Mesodermal cell (in vitro differentiated cells): Measurements from ENCODE around the gene DNAL1.
"Not testable (repeated sequence)": the region's sequence is repeated elsewhere in the genome, so short reads cannot be mapped to it uniquely, and the experiment has no call there.

Experiments
- H3K27ac ChIP-seq: 2 replicates; pipeline ENCODE4 v1.7.0; 2013; ENCODE audit warnings: mild to moderate bottlenecking, low read depth, low read length, moderate library complexity; ENCODE audit not compliant: severe bottlenecking
- H3K36me3 ChIP-seq: 2 replicates; pipeline ENCODE4 v1.7.1; 2013; ENCODE audit warnings: mild to moderate bottlenecking, low read length, moderate library complexity; ENCODE audit not compliant: control insufficient read depth, insufficient read depth
- H3K4me1 ChIP-seq: one replicate; pipeline ENCODE4 v1.7.1; 2013; ENCODE audit warnings: mild to moderate bottlenecking, low read length; ENCODE audit not compliant: insufficient read depth, control insufficient read depth, poor library complexity, severe bottlenecking
- H3K4me3 ChIP-seq: 2 replicates; pipeline ENCODE4 v1.7.0; 2013; ENCODE audit warnings: low read length, control low read depth, mild to moderate bottlenecking; ENCODE audit not compliant: insufficient read depth, poor library complexity, severe bottlenecking; ENCODE audit errors: extremely low read depth
- H3K9me3 ChIP-seq: 2 replicates; pipeline ENCODE4 v1.7.1; 2013; ENCODE audit warnings: mild to moderate bottlenecking, low read length, moderate library complexity; ENCODE audit not compliant: control insufficient read depth
- WGBS, 2 experiments: methylation state at CpG; one replicate each; pipeline ENCODE4 v1.1.5; 2013; ENCODE audit warnings: missing lambda C conversion rate in 2 of 2; ENCODE audit not compliant: insufficient coverage in 2 of 2; 5-methylcytosine and 5-hydroxymethylcytosine counted together

Gene DNAL1

GRCh38 chr14:73619524-73619923 lies 25.3 kb upstream of the DNAL1 start:
- H3K27ac ChIP-seq = no peak overlapping the region
- H3K9me3 ChIP-seq = no peaks in the 10 kb centered on the region
- no peaks in the 10 kb centered on the region for H3K36me3 ChIP-seq
- H3K4me1 ChIP-seq = no peaks in the 10 kb centered on the region
- no CpG with 5 or more reads among the region's 1 CpG for WGBS, 2 experiments
- no peak overlapping the region for H3K4me3 ChIP-seq

GRCh38 chr14:73620268-73620667 lies 24.5 kb upstream of the DNAL1 start:
- H3K9me3 ChIP-seq = no peaks in the 10 kb centered on the region
- H3K36me3 ChIP-seq = no peaks in the 10 kb centered on the region
- 88 to 94% methylated on average over 10 of the region's 10 CpGs for WGBS, 2 experiments
- H3K4me1 ChIP-seq = no peaks in the 10 kb centered on the region
- H3K27ac ChIP-seq = no peak overlapping the region
- H3K4me3 ChIP-seq = no peak overlapping the region

- Histone ChIP-seq H3K4me1 (no peaks in the 10 kb centered on the region), H3K4me3 (no peak overlapping the region), H3K27ac (no peak overlapping the region), H3K9me3 (no peaks in the 10 kb centered on the region), H3K36me3 (no peaks in the 10 kb centered on the region)
- 91 to 95% methylated on average over 3 to 4 of the region's 4 CpGs for WGBS, 2 experiments
Observed at GRCh38 chr14:73623504-73624054, 21.2 kb upstream of the DNAL1 start.

GRCh38 chr14:73625706-73626105 lies 19.1 kb upstream of the DNAL1 start:
- no peak overlapping the region for H3K4me3 ChIP-seq
- no peaks in the 10 kb centered on the region for H3K9me3 ChIP-seq
- WGBS, 2 experiments = 83 to 100% methylated on average over 1 of the region's 1 CpG
- no peaks in the 10 kb centered on the region for H3K36me3 ChIP-seq
- no peaks in the 10 kb centered on the region for H3K4me1 ChIP-seq
- no peak overlapping the region for H3K27ac ChIP-seq

GRCh38 chr14:73627151-73627558 lies 17.6 kb upstream of the DNAL1 start:
- no peak overlapping the region for H3K4me3 ChIP-seq
- H3K27ac ChIP-seq = no peak overlapping the region
- H3K4me1 ChIP-seq = no peaks in the 10 kb centered on the region
- WGBS, 2 experiments = 80% methylated on average over 1 of the region's 2 CpGs; no CpG with 5 or more reads in 1 of the 2 experiments
- H3K9me3 ChIP-seq = no peaks in the 10 kb centered on the region
- no peaks in the 10 kb centered on the region for H3K36me3 ChIP-seq

- Histone ChIP-seq H3K27ac (no peak overlapping the region), H3K4me1 (peaks cover 4% of the 10 kb centered on the region), H3K4me3 (no peak overlapping the region), H3K9me3 (no peaks in the 10 kb centered on the region), H3K36me3 (no peaks in the 10 kb centered on the region)
- 90 to 95% methylated on average over 8 to 9 of the region's 10 CpGs for WGBS, 2 experiments
Observed at GRCh38 chr14:73630009-73630780, 14.6 kb upstream of the DNAL1 start.

- WGBS, 2 experiments = 19 to 20% methylated on average over 39 to 41 of the region's 44 CpGs
- peaks cover 4% of the 10 kb centered on the region for H3K4me1 ChIP-seq
- peak overlapping the region; percentile 46 for H3K4me3 ChIP-seq
- H3K36me3 ChIP-seq = no peaks in the 10 kb centered on the region
- H3K27ac ChIP-seq = no peak overlapping the region
- no peaks in the 10 kb centered on the region for H3K9me3 ChIP-seq
Observed at GRCh38 chr14:73633116-73634010, 11.4 kb upstream of the DNAL1 start.

GRCh38 chr14:73634011-73634833 lies 10.6 kb upstream of the DNAL1 start:
- peaks cover 4% of the 10 kb centered on the region for H3K4me1 ChIP-seq
- 6 to 7% methylated on average over 42 to 49 of the region's 53 CpGs for WGBS, 2 experiments
- peak overlapping the region; percentile 46 for H3K4me3 ChIP-seq
- H3K9me3 ChIP-seq = no peaks in the 10 kb centered on the region
- H3K27ac ChIP-seq = no peak overlapping the region
- H3K36me3 ChIP-seq = no peaks in the 10 kb centered on the region

GRCh38 chr14:73636355-73636754 lies 8.4 kb upstream of the DNAL1 start:
- H3K4me1 ChIP-seq, H3K27ac ChIP-seq, H3K4me3 ChIP-seq, H3K36me3 ChIP-seq, H3K9me3 ChIP-seq: not testable (repeated sequence)
- WGBS, 2 experiments = 86 to 96% methylated on average over 8 to 10 of the region's 10 CpGs

GRCh38 chr14:73637830-73638229 lies 7.0 kb upstream of the DNAL1 start:
- H3K4me3 ChIP-seq = no peak overlapping the region
- 89% methylated on average over 4 to 5 of the region's 5 CpGs for WGBS, 2 experiments

More at GRCh38 chr14:73637830-73638229, 7.0 kb upstream of the DNAL1 start:
- Histone ChIP-seq H3K4me1 (peaks cover 4% of the 10 kb centered on the region), H3K36me3 (no peaks in the 10 kb centered on the region), H3K27ac (no peak overlapping the region), H3K9me3 (no peaks in the 10 kb centered on the region)
